HepG2 (cell line): Measurements from ENCODE around the gene NEDD4. TPM values are rescaled to one million over a fixed set of nuclear protein-coding genes. Genes with fewer than 3 reads are reported as not detected.

Experiments used
- ARNT ChIP-seq: fragments of 450-650 bp; IDR thresholded peaks from 2 replicates; pipeline ENCODE4 v1.6.1; 2017
- ATF7-NPFF ChIP-seq: sonication (generic); formaldehyde crosslinking; IDR thresholded peaks from 2 replicates; pipeline ENCODE4 v1.8.1; 2023; ENCODE audit warnings: mild to moderate bottlenecking, low read depth, missing genetic modification reagents, moderate library complexity
- CBX2 ChIP-seq, 2 experiments: fragments of 200-600 bp in 1 of 2; sonication (generic); formaldehyde crosslinking in 1 of 2; IDR thresholded peaks; 2 replicates each; pipeline versions ENCODE4 v1.7.0 to v1.8.1; 2018 to 2022; ENCODE audit warnings: low read depth in 2 of 2, low read length in 1 of 2, mild to moderate bottlenecking in 1 of 2, missing genetic modification reagents in 1 of 2
- KDM6A ChIP-seq: IDR thresholded peaks from 2 replicates; pipeline ENCODE4 v1.6.1; 2016; ENCODE audit warnings: low read depth
- NR2C2 ChIP-seq: sonication (generic); formaldehyde crosslinking; IDR thresholded peaks from 2 replicates; pipeline ENCODE4 v1.4.0; 2020; ENCODE audit warnings: missing genetic modification reagents, mild to moderate bottlenecking, moderate library complexity, borderline replicate concordance
- RFX5 ChIP-seq: IDR thresholded peaks from 2 replicates; pipeline ENCODE4 v1.6.1; 2011; ENCODE audit warnings: low read depth, low read length, improper control_type of control experiment
- U2AF2 ChIP-seq: fragments of 200-400 bp; formaldehyde crosslinking; IDR thresholded peaks from 2 replicates; pipeline ENCODE4 v1.6.1; 2017; ENCODE audit warnings: low read depth, mild to moderate bottlenecking, low read length
- ZNF616 ChIP-seq: sonication (generic); formaldehyde crosslinking; IDR thresholded peaks from 2 replicates; pipeline ENCODE4 v1.5.0; 2020; ENCODE audit warnings: low read depth, mild to moderate bottlenecking, missing genetic modification reagents
- ZNF678 ChIP-seq: sonication (generic); formaldehyde crosslinking; IDR thresholded peaks from 2 replicates; pipeline ENCODE4 v1.4.0; 2020; ENCODE audit warnings: mild to moderate bottlenecking, missing genetic modification reagents
- polyA plus RNA-seq, 8 experiments: library from polyadenylated mRNA; depleted of rRNA in 3 of 8; stranded (reverse) in 7 of 8; unstranded in 1 of 8; fragments of >200 nt; fragmentation: Illumina TruSeq in 4 of 8; extraction: Trizol in 4 of 8; gene quantifications; 2 replicates each; pipeline versions ENCODE4 v1.2.1 to v1.2.3, GENCODE V29; 2011 to 2016; ENCODE audit warnings: low read depth in 4 of 8, missing spikeins in 1 of 8, mixed read lengths in 1 of 8; ENCODE audit not compliant: insufficient read depth in 1 of 8
- total RNA-seq, 5 experiments: library from RNA; depleted of rRNA; stranded (reverse); fragments of >200 nt; fragmentation: Illumina TruSeq; extraction: Trizol; gene quantifications; 2 replicates each; pipeline ENCODE4 v1.2.3, GENCODE V29; 2016; ENCODE audit warnings: low read depth in 1 of 5
- TF ChIP-seq, protein P1 (sequence below): sonication (generic); formaldehyde crosslinking; IDR thresholded peaks from 2 replicates; pipeline ENCODE4 v1.8.1; 2023; ENCODE audit warnings: mild to moderate bottlenecking, missing genetic modification reagents
- TF ChIP-seq, protein P2 (sequence below): IDR thresholded peaks from 2 replicates; pipeline ENCODE4 v1.6.1; 2016; ENCODE audit warnings: missing compliant biosample characterization, missing genetic modification reagents, borderline replicate concordance
- TF ChIP-seq, protein P3 (sequence below): IDR thresholded peaks from 2 replicates; pipeline ENCODE4 v1.6.1; 2016; ENCODE audit warnings: mild to moderate bottlenecking, missing biosample characterization, missing genetic modification reagents
- TF ChIP-seq, protein P4 (sequence below): IDR thresholded peaks from 2 replicates; pipeline ENCODE4 v1.4.0; 2020; ENCODE audit warnings: mild to moderate bottlenecking, missing genetic modification reagents
- TF ChIP-seq, protein P5 (sequence below): sonication (generic); formaldehyde crosslinking; IDR thresholded peaks from 2 replicates; pipeline ENCODE4 v1.5.0; 2020; ENCODE audit warnings: mild to moderate bottlenecking, missing genetic modification reagents, moderate library complexity
- TF ChIP-seq, protein P6 (sequence below): sonication (generic); formaldehyde crosslinking; IDR thresholded peaks from 2 replicates; pipeline ENCODE4; 2020; ENCODE audit warnings: missing genetic modification reagents, mild to moderate bottlenecking, borderline replicate concordance

NEDD4 gene
- total and polyA plus RNA-seq, 2 of the 13 experiments (the other 11 are each of a cell fraction or from before 2014, with no cell fraction given): 10.4 to 13.0 TPM

DNA sequence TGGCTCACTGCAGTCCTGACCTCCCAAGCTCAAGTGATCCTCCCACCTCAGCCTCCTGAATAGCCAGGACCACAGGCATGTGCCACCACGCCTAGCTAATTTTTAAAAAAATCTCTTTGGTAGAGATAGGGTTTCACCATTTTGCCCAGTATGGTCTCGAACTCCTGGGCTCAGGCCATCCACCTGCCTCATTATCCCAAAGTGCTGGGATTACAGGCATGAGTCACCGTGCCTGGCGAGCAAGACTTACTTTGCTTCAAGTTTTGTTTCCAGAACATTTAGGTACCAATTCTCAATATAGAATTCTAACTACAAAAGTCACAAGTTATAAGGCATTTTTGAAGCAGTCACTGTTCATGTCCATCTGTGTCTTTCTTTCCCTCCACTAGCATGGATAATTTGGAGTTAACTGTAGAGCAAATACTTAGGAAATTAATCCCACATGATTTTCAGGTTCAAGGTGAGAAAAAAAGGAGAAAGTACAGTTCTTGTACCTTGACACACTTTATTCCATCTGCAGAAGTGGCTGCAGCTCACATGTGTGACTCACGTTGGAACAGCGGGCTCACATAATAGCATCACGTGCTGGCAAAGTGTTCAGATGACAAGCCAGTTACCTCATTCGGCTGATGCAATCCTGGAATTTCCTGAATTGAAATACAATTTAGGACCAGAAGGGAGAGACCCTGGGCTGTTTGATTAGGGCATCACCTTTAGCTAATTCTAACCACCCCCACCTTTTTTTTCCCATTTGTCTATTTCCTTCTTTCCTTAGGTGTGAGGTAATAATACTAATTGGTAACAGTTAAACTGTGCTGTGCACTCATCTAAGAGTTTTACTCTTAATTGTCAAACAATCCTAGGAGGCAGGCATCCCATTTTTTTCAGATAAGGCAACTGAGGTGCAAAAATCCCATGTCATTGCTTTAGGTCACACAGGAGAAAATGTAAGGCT is 46.9 kb upstream of the NEDD4 start (continued):
- TF ChIP-seq CBX2 (IDR thresholded peaks at IDR 0.05; ENCODE audit: low read depth, low read length) (no peak), CBX2 (CRISPR knock-in tag; IDR thresholded peaks at IDR 0.05; ENCODE audit: low read depth) (no peak), ATF7-NPFF (CRISPR knock-in tag) (no peak), ZNF678 (CRISPR knock-in tag) (no peak), KDM6A (no peak), U2AF2 (no peak), NR2C2 (CRISPR knock-in tag) (peak; percentile 64), RFX5 (no peak), ZNF616 (no peak), ARNT (no peak)
- TF ChIP-seq, protein P1, sequence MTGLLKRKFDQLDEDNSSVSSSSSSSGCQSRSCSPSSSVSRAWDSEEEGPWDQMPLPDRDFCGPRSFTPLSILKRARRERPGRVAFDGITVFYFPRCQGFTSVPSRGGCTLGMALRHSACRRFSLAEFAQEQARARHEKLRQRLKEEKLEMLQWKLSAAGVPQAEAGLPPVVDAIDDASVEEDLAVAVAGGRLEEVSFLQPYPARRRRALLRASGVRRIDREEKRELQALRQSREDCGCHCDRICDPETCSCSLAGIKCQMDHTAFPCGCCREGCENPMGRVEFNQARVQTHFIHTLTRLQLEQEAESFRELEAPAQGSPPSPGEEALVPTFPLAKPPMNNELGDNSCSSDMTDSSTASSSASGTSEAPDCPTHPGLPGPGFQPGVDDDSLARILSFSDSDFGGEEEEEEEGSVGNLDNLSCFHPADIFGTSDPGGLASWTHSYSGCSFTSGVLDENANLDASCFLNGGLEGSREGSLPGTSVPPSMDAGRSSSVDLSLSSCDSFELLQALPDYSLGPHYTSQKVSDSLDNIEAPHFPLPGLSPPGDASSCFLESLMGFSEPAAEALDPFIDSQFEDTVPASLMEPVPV (CRISPR knock-in tag): no peak
- TF ChIP-seq, protein P2, sequence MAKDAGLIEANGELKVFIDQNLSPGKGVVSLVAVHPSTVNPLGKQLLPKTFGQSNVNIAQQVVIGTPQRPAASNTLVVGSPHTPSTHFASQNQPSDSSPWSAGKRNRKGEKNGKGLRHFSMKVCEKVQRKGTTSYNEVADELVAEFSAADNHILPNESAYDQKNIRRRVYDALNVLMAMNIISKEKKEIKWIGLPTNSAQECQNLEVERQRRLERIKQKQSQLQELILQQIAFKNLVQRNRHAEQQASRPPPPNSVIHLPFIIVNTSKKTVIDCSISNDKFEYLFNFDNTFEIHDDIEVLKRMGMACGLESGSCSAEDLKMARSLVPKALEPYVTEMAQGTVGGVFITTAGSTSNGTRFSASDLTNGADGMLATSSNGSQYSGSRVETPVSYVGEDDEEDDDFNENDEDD (CRISPR knock-in tag): peak; percentile 68; the same call in 1 of the 2 replicates
- TF ChIP-seq, protein P3, sequence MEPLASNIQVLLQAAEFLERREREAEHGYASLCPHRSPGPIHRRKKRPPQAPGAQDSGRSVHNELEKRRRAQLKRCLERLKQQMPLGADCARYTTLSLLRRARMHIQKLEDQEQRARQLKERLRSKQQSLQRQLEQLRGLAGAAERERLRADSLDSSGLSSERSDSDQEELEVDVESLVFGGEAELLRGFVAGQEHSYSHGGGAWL (CRISPR knock-in tag): 0 out of 2 replicates have a peak, but pooled peaks have one; percentile 33
- TF ChIP-seq, protein P4, sequence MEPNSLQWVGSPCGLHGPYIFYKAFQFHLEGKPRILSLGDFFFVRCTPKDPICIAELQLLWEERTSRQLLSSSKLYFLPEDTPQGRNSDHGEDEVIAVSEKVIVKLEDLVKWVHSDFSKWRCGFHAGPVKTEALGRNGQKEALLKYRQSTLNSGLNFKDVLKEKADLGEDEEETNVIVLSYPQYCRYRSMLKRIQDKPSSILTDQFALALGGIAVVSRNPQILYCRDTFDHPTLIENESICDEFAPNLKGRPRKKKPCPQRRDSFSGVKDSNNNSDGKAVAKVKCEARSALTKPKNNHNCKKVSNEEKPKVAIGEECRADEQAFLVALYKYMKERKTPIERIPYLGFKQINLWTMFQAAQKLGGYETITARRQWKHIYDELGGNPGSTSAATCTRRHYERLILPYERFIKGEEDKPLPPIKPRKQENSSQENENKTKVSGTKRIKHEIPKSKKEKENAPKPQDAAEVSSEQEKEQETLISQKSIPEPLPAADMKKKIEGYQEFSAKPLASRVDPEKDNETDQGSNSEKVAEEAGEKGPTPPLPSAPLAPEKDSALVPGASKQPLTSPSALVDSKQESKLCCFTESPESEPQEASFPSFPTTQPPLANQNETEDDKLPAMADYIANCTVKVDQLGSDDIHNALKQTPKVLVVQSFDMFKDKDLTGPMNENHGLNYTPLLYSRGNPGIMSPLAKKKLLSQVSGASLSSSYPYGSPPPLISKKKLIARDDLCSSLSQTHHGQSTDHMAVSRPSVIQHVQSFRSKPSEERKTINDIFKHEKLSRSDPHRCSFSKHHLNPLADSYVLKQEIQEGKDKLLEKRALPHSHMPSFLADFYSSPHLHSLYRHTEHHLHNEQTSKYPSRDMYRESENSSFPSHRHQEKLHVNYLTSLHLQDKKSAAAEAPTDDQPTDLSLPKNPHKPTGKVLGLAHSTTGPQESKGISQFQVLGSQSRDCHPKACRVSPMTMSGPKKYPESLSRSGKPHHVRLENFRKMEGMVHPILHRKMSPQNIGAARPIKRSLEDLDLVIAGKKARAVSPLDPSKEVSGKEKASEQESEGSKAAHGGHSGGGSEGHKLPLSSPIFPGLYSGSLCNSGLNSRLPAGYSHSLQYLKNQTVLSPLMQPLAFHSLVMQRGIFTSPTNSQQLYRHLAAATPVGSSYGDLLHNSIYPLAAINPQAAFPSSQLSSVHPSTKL (CRISPR knock-in tag): peak; percentile 95
- TF ChIP-seq, protein P5, sequence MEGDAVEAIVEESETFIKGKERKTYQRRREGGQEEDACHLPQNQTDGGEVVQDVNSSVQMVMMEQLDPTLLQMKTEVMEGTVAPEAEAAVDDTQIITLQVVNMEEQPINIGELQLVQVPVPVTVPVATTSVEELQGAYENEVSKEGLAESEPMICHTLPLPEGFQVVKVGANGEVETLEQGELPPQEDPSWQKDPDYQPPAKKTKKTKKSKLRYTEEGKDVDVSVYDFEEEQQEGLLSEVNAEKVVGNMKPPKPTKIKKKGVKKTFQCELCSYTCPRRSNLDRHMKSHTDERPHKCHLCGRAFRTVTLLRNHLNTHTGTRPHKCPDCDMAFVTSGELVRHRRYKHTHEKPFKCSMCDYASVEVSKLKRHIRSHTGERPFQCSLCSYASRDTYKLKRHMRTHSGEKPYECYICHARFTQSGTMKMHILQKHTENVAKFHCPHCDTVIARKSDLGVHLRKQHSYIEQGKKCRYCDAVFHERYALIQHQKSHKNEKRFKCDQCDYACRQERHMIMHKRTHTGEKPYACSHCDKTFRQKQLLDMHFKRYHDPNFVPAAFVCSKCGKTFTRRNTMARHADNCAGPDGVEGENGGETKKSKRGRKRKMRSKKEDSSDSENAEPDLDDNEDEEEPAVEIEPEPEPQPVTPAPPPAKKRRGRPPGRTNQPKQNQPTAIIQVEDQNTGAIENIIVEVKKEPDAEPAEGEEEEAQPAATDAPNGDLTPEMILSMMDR: no peak
- TF ChIP-seq, protein P6, sequence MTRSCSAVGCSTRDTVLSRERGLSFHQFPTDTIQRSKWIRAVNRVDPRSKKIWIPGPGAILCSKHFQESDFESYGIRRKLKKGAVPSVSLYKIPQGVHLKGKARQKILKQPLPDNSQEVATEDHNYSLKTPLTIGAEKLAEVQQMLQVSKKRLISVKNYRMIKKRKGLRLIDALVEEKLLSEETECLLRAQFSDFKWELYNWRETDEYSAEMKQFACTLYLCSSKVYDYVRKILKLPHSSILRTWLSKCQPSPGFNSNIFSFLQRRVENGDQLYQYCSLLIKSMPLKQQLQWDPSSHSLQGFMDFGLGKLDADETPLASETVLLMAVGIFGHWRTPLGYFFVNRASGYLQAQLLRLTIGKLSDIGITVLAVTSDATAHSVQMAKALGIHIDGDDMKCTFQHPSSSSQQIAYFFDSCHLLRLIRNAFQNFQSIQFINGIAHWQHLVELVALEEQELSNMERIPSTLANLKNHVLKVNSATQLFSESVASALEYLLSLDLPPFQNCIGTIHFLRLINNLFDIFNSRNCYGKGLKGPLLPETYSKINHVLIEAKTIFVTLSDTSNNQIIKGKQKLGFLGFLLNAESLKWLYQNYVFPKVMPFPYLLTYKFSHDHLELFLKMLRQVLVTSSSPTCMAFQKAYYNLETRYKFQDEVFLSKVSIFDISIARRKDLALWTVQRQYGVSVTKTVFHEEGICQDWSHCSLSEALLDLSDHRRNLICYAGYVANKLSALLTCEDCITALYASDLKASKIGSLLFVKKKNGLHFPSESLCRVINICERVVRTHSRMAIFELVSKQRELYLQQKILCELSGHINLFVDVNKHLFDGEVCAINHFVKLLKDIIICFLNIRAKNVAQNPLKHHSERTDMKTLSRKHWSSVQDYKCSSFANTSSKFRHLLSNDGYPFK (CRISPR knock-in tag): no peak
